GM19099 (cell line): Measurements from ENCODE around the gene FAM83B.

Source experiments
- POLR2A ChIP-seq: IDR thresholded peaks from 3 replicates; pipeline ENCODE4 v1.6.1; 2011; ENCODE audit warnings: low read depth; ENCODE audit not compliant: insufficient read length; ENCODE audit errors: extremely low read depth

The FAM83B gene

DNA sequence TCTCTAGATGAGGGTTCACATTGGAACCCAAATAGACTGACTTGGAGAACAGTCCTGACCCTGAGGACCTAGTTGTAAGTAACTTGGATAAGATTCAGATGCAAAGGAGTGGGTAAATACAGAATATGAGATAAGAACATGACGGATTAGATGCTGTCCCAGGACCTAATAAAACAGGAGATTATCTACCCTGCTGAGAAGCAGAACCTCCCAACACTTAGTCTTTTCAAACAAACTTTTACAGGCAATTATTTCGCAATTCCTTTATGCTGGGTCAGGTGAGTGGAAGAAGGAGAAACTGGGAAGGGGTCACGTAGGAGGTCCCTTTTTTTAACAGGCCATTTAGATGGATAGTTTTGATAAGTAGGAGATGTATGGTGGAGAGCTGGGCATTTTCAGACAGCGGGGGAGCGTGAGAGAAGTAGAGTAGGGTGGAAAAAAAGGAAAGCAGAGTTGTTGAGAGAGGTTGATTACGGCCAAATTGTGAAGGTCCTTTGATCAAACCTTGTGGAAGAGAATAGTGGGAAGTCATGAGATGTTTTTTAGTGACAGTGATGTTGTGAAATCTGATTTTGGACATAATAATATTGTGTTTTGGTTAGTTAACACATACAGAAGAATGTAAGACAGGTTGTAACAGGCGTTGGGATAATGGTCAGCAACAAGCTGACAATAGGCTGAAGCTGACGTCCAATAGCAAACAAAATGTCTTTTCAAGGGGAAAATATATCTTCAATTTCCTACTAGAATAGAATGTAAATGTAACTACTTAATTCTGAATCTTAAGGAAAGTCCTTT is 32.8 kb downstream of the FAM83B start:
- no peak for TF ChIP-seq POLR2A

- no peak for TF ChIP-seq POLR2A
Observed at GRCh38 chr6:54881067-54881730, 34.6 kb downstream of the FAM83B start.

- TF ChIP-seq POLR2A, result no peak
Observed at GRCh38 chr6:54886932-54887584, 40.5 kb downstream of the FAM83B start.

GRCh38 chr6:54891536-54891935 is 45.0 kb downstream of the FAM83B start:
- no peak for TF ChIP-seq POLR2A

GRCh38 chr6:54892831-54893230 is 46.3 kb downstream of the FAM83B start:
- no peak for TF ChIP-seq POLR2A

DNA sequence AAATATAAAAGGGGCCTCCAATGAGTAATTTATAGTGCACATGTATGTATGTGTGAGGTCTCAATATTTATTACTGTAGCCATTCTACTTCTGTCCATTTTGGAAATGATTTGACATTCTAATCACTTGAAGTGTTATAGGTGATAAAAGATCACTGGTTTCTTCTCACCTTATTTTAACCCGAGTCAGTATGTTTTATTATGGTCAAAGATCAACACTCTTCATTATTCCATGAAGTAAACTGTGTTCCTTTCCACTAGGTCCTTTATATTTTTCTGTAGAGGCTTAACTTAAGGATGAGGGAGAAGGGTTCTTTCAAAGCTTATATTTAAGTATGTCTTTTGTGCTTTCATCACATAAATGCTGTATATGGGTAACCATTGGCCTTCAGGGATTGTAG is 47.2 kb downstream of the FAM83B start:
- no peak for TF ChIP-seq POLR2A

GRCh38 chr6:54896302-54896701 is 49.7 kb downstream of the FAM83B start:
- TF ChIP-seq POLR2A, result no peak

GRCh38 chr6:54897462-54898189 is 51.1 kb downstream of the FAM83B start:
- TF ChIP-seq POLR2A, result no peak

DNA sequence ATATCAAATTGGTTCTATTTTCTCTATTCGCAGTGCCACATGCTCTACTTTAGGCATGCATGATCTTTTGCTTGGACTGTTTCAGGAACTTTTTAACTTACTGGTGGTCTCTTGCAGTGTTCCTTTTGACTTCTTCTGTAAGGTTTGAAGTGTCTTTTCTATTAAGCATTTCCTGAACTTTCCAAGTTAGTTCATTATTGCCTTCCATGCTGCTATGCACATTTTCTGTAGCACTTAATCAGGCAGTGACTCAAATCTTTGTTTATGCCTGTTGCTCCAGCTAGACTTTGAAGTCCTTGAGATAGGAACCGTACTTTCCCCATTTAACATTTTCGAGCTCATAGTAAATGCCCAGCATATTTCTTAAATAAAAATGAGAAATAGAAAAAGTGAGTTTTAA is 52.2 kb downstream of the FAM83B start:
- TF ChIP-seq POLR2A, result no peak

- TF ChIP-seq POLR2A, result no peak
Observed at GRCh38 chr6:54899442-54899841, 52.9 kb downstream of the FAM83B start.

DNA sequence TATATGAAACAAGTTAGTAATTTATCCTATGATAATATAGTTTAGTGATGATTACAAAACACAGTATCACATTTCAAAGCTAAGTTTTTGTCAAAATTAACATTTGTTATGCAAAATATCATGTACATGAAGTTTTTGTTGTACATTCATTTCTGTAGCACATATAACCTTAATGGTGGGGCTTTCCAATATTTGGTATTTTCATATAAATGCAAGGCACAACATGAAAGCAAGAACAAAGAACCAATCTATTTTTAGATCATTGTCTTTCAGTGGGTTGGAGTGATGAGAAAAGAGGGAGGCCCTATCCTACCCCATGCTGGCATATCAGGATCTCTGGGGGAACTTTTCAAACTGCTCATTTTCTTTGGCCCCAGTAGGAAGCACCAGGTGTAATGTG is 53.4 kb downstream of the FAM83B start:
- no peak for TF ChIP-seq POLR2A

DNA sequence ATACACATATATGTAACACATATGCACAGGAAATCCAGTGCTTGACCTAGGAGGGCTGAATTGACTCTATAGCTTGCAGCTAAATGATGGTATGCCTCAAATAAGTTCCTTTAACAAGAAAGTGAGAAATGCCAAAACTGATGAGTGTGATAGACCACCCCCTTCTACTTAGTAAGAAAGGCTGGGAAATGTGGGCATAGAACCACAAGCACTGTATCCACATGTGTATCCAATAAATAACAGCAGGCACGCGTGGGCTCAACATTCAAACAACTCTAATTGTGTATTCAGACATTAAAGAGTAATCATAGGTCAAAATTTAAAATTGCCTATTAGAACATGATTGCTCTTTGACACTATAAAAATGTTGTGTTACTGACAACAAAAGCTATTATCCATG is 54.1 kb downstream of the FAM83B start:
- TF ChIP-seq POLR2A, result no peak

GRCh38 chr6:54903884-54904283 is 57.3 kb downstream of the FAM83B start:
- TF ChIP-seq POLR2A, result no peak

DNA sequence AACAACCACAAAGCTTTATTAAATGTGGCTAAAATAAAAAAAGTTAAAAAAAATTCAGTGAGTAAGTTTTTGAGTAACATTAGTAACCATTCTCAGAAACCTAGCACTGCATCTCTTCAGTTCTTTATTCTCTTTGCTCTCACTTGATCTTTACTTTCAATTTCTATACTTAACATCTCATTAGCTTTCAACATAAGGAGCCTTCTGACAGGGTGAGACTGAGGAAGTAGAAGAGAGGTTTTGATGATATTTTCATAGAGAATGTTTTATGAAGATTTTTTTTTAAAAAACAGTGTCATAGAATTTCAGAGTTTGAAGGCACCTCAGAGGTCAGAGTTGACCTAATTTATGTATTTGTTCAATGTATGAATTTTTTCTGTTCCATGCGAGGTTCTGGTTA is 60.8 kb downstream of the FAM83B start:
- no peak for TF ChIP-seq POLR2A

- TF ChIP-seq POLR2A, result no peak
Observed at GRCh38 chr6:54909184-54909583, 62.6 kb downstream of the FAM83B start.
